ENCODE data around the gene CCDC171.
A peak's percentile ranks its signal among the peaks of the same experiment; 100 is the strongest.

Gene CCDC171

GRCh38 chr9:16012621-16013020 lies 459.8 kb downstream of the CCDC171 start:
- Histone ChIP-seq H3K27me3 (replicated peaks) (no peaks in the 10 kb centered on the region), H3K4me3 (ENCODE audit: low read depth, low read length) (no peak overlapping the region), H3K36me3 (replicated peaks) (no peaks in the 10 kb centered on the region), H3K27ac (peak overlapping the region; percentile 91)
- DNase-seq, result peak; percentile 74
- in situ Hi-C loops (cut with HindIII; ENCODE audit: low pct_ligation_motif_present, low sequenced_read_pairs), result no loop called here
- no peak for TF ChIP-seq CTCF (IDR thresholded peaks at IDR 0.05; ENCODE audit: low read depth, low read length, missing control alignments)

- Histone ChIP-seq H3K4me3 (ENCODE audit: low read depth, low read length) (no peak overlapping the region), H3K36me3 (replicated peaks) (no peaks in the 10 kb centered on the region), H3K27me3 (replicated peaks) (no peaks in the 10 kb centered on the region), H3K27ac (peak overlapping the region; percentile 91)
- no peak for DNase-seq
- in situ Hi-C loops (cut with HindIII; ENCODE audit: low pct_ligation_motif_present, low sequenced_read_pairs), result no loop called here
- no peak for TF ChIP-seq CTCF (IDR thresholded peaks at IDR 0.05; ENCODE audit: low read depth, low read length, missing control alignments)
Measured at GRCh38 chr9:16013366-16013765, 460.5 kb downstream of the CCDC171 start.

- DNase-seq, result no peak
- Histone ChIP-seq H3K27ac (no peak overlapping the region), H3K36me3 (replicated peaks) (no peaks in the 10 kb centered on the region), H3K4me3 (ENCODE audit: low read depth, low read length) (no peak overlapping the region), H3K27me3 (replicated peaks) (no peaks in the 10 kb centered on the region)
- no peak for TF ChIP-seq CTCF (IDR thresholded peaks at IDR 0.05; ENCODE audit: low read depth, low read length, missing control alignments)
- in situ Hi-C loops (cut with HindIII; ENCODE audit: low pct_ligation_motif_present, low sequenced_read_pairs), result no loop called here
Measured at GRCh38 chr9:16013826-16014225, 461.0 kb downstream of the CCDC171 start.

GRCh38 chr9:16022228-16022627 lies 469.4 kb downstream of the CCDC171 start:
- no peaks in the 10 kb centered on the region for H3K27me3 ChIP-seq (replicated peaks)
- DNase-seq, result no peak
- no peak overlapping the region for H3K4me3 ChIP-seq (ENCODE audit: low read depth, low read length)
- H3K36me3 ChIP-seq (replicated peaks), result no peaks in the 10 kb centered on the region
- no peak for TF ChIP-seq CTCF (IDR thresholded peaks at IDR 0.05; ENCODE audit: low read depth, low read length, missing control alignments)
- in situ Hi-C loops (cut with HindIII; ENCODE audit: low pct_ligation_motif_present, low sequenced_read_pairs), result no loop called here
- H3K27ac ChIP-seq, result no peak overlapping the region

GRCh38 chr9:16023446-16023845 lies 470.6 kb downstream of the CCDC171 start:
- in situ Hi-C loops (cut with HindIII; ENCODE audit: low pct_ligation_motif_present, low sequenced_read_pairs), result no loop called here
- H3K27ac ChIP-seq, result peak overlapping the region; percentile 73
- DNase-seq, result peak; percentile 76

More at GRCh38 chr9:16023446-16023845, 470.6 kb downstream of the CCDC171 start:
- H3K27me3 ChIP-seq (replicated peaks), result no peaks in the 10 kb centered on the region
- no peaks in the 10 kb centered on the region for H3K36me3 ChIP-seq (replicated peaks)
- no peak overlapping the region for H3K4me3 ChIP-seq (ENCODE audit: low read depth, low read length)
- TF ChIP-seq CTCF (IDR thresholded peaks at IDR 0.05; ENCODE audit: low read depth, low read length, missing control alignments), result no peak

All from brain microvascular endothelial cell (primary cell).